Measurements from ENCODE around the gene PIK3C2B. TPM values are rescaled to one million over a fixed set of nuclear protein-coding genes. Genes with fewer than 3 reads are reported as not detected.

The PIK3C2B gene
- total RNA-seq, 1 experiment from 2014 or later: 17.4 TPM

DNA sequence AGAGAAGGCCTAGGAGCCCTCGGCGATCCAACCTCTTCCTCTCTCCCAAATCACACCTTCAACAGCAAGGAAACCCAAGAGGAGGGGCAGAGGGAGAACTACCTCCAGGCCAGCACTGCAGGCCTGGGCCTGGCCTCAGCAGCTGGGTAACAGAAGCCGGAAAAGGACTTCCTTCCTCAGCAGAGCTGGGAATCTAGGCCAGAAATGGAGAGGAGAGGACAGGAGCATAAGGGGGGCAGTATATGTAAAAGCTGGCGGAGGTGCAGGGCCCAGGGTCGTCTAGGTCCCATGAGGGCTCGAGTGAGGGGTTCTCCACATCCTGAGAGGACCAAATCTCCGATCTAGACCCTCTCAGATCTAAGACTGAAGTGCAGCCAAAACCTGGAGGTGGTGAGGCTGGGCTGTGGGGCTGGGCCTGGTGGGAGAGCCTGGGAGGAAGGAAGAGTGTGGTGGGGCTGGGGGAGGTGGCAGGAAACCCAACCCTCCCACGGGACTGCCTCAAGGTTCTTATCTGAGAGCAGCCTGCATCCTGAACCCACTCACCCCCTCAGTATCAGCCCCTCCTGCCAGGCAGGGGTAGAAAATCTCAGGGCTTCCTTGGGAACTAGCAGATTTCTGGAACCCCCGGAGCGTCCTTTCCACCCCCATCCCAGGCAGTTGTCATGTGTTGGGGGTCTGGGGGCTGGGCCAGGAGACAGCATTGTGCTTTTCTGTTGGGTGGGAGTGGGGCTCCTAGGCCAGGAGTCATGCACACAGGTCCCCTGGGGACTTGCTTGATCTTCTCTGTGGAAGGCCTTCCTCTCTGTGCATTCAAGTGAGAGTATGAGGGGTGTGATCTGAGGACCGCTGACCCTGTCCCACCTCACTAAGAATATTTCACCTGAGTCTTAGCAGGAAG is 33.0 kb downstream of the PIK3C2B start (continued):
- TF ChIP-seq, protein P1, sequence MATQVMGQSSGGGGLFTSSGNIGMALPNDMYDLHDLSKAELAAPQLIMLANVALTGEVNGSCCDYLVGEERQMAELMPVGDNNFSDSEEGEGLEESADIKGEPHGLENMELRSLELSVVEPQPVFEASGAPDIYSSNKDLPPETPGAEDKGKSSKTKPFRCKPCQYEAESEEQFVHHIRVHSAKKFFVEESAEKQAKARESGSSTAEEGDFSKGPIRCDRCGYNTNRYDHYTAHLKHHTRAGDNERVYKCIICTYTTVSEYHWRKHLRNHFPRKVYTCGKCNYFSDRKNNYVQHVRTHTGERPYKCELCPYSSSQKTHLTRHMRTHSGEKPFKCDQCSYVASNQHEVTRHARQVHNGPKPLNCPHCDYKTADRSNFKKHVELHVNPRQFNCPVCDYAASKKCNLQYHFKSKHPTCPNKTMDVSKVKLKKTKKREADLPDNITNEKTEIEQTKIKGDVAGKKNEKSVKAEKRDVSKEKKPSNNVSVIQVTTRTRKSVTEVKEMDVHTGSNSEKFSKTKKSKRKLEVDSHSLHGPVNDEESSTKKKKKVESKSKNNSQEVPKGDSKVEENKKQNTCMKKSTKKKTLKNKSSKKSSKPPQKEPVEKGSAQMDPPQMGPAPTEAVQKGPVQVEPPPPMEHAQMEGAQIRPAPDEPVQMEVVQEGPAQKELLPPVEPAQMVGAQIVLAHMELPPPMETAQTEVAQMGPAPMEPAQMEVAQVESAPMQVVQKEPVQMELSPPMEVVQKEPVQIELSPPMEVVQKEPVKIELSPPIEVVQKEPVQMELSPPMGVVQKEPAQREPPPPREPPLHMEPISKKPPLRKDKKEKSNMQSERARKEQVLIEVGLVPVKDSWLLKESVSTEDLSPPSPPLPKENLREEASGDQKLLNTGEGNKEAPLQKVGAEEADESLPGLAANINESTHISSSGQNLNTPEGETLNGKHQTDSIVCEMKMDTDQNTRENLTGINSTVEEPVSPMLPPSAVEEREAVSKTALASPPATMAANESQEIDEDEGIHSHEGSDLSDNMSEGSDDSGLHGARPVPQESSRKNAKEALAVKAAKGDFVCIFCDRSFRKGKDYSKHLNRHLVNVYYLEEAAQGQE (IDR thresholded peaks at IDR 0.05; ENCODE audit: low read depth): no peak
- TF ChIP-seq ZFX (IDR thresholded peaks at IDR 0.05): no peak

DNA sequence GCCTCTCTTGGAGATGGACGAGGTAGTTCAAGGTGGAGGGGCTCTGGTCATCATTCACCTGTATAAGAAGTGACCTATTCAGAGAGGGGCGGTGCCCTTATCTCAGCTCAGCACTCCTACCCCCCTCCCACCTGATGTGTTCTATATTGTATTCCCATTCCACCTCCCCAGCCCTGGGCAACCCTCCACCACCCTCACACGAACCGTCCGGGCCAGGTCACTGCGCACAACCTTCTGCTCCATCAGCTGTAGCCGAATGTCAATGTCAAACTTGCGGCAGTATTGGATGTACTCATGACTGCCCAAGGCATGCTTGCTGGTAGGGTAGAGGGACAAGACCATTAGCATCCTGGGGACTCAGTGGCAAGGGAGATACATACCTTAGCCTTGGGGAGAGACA is 34.3 kb downstream of the PIK3C2B start:
- ATAC-seq (no peak), DNase-seq (ENCODE audit: low read depth, low spot score) (no peak)
- Histone ChIP-seq H3K4me2 (ENCODE audit: low read length) (no peak overlapping the region), H3K4me1 (ENCODE audit: control insufficient read depth in 1 of 2, insufficient read depth in 2 of 2, low read length in 2 of 2) (no peaks in the 10 kb centered on the region), H4K20me1 (ENCODE audit: insufficient read depth) (no peaks in the 10 kb centered on the region), H3K4me3 (replicated peaks in 1 of 2; ENCODE audit: low read depth in 1 of 2, low read length in 2 of 2) (no peak overlapping the region), H3K79me2 (ENCODE audit: insufficient read depth, low read length) (no peaks in the 10 kb centered on the region), H3K36me3 (ENCODE audit: control insufficient read depth in 1 of 2, insufficient read depth in 2 of 2, low read length in 2 of 2) (no peaks in the 10 kb centered on the region; a peak in 1 of 4 replicates), H3K9me3 (ENCODE audit: control insufficient read depth in 1 of 2, insufficient read depth in 1 of 2, low read depth in 1 of 2, low read length in 2 of 2) (no peaks in the 10 kb centered on the region), H3K9me2 (ENCODE audit: insufficient read depth) (no peaks in the 10 kb centered on the region), H2AFZ (ENCODE audit: low read depth, low read length, poor library complexity, severe bottlenecking) (no peak overlapping the region), H3K27me3 (ENCODE audit: insufficient read depth, low read length) (no peaks in the 10 kb centered on the region), H3K27ac (ENCODE audit: low read depth, low read length) (no peak overlapping the region), H3K9ac (ENCODE audit: low read length) (no peak overlapping the region)
- ChIA-PET POLR2A (no interaction called here), CTCF (no interaction called here), RAD21 (ENCODE audit: low non-redundant PET in 1 of 2, low total read pairs in 2 of 2, uncharacterized antibody in 2 of 2, unreplicated experiment in 2 of 2) (no interaction called here)
- BruUV-seq (replicated peaks): no TSS peak
- TF ChIP-seq SRF (IDR thresholded peaks at IDR 0.05; ENCODE audit: low read depth): no peak
- TF ChIP-seq TCF7L2 (IDR thresholded peaks at IDR 0.05; ENCODE audit: borderline replicate concordance, extremely low read depth, insufficient read depth, insufficient read length): no peak
- TF ChIP-seq YY1 (IDR thresholded peaks at IDR 0.05; ENCODE audit: extremely low read depth, insufficient replicate concordance, low read depth, low read length): no peak
- TF ChIP-seq CBX3 (IDR thresholded peaks at IDR 0.05; ENCODE audit: low read depth): no peak
- TF ChIP-seq, protein P2, sequence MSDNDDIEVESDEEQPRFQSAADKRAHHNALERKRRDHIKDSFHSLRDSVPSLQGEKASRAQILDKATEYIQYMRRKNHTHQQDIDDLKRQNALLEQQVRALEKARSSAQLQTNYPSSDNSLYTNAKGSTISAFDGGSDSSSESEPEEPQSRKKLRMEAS (IDR thresholded peaks at IDR 0.05): no peak
- TF ChIP-seq POLR2A (IDR thresholded peaks at IDR 0.05; ENCODE audit: borderline replicate concordance, extremely low read depth, insufficient read depth, insufficient read length): no peak
- TF ChIP-seq, protein P1 (IDR thresholded peaks at IDR 0.05; ENCODE audit: low read depth): no peak
- TF ChIP-seq, protein P3, sequence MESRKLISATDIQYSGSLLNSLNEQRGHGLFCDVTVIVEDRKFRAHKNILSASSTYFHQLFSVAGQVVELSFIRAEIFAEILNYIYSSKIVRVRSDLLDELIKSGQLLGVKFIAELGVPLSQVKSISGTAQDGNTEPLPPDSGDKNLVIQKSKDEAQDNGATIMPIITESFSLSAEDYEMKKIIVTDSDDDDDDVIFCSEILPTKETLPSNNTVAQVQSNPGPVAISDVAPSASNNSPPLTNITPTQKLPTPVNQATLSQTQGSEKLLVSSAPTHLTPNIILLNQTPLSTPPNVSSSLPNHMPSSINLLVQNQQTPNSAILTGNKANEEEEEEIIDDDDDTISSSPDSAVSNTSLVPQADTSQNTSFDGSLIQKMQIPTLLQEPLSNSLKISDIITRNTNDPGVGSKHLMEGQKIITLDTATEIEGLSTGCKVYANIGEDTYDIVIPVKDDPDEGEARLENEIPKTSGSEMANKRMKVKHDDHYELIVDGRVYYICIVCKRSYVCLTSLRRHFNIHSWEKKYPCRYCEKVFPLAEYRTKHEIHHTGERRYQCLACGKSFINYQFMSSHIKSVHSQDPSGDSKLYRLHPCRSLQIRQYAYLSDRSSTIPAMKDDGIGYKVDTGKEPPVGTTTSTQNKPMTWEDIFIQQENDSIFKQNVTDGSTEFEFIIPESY (IDR thresholded peaks at IDR 0.05; ENCODE audit: extremely low read depth, insufficient replicate concordance, low read length): no peak
- TF ChIP-seq FOSL1 (IDR thresholded peaks at IDR 0.05; ENCODE audit: low read depth): no peak
- TF ChIP-seq EZH2phosphoT487 (IDR thresholded peaks at IDR 0.05; ENCODE audit: borderline replicate concordance): no peak
- TF ChIP-seq, protein P4, sequence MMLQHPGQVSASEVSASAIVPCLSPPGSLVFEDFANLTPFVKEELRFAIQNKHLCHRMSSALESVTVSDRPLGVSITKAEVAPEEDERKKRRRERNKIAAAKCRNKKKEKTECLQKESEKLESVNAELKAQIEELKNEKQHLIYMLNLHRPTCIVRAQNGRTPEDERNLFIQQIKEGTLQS (IDR thresholded peaks at IDR 0.05): no peak
- intact Hi-C loops (cut with micrococcal nuclease): no loop called here
